GM21619 (cell line): ENCODE results near the gene TPSG1.
"Not testable (repeated sequence)": the region's sequence is repeated elsewhere in the genome, so short reads cannot be mapped to it uniquely, and the experiment has no call there.

Source experiments
- ATAC-seq: cut with Tn5 transposase; IDR thresholded peaks from one replicate; pipeline ENCODE4 v1.9.1; 2021; ENCODE audit not compliant: unreplicated experiment

TPSG1 gene

GRCh38 chr16:1225051-1225451 lies at the start of gene TPSG1:
TPSG1 (minus strand) TSS chr16:1225268; CDS start chr16:1225252, 16 bp downstream.
- ATAC-seq = no peak

GRCh38 chr16:1274767-1275166 lies 49.7 kb upstream of the TPSG1 start:
- ATAC-seq = no peak

GRCh38 chr16:1273816-1274215 lies 48.7 kb upstream of the TPSG1 start:
- ATAC-seq = no peak

GRCh38 chr16:1272453-1273198 lies 47.6 kb upstream of the TPSG1 start:
- no peak for ATAC-seq

- ATAC-seq = not testable (repeated sequence)
Measured at GRCh38 chr16:1271724-1272413, 46.8 kb upstream of the TPSG1 start.

GRCh38 chr16:1271380-1271723 lies 46.3 kb upstream of the TPSG1 start:
- ATAC-seq = no peak

GRCh38 chr16:1269418-1269817 lies 44.4 kb upstream of the TPSG1 start:
- not testable (repeated sequence) for ATAC-seq

- no peak for ATAC-seq
Measured at GRCh38 chr16:1265826-1266225, 40.8 kb upstream of the TPSG1 start.

- no peak for ATAC-seq
Measured at GRCh38 chr16:1265090-1265630, 40.1 kb upstream of the TPSG1 start.

- no peak for ATAC-seq
Measured at GRCh38 chr16:1264345-1265089, 39.4 kb upstream of the TPSG1 start.

GRCh38 chr16:1263591-1264344 lies 38.7 kb upstream of the TPSG1 start:
- ATAC-seq = no peak

GRCh38 chr16:1262846-1263221 lies 37.8 kb upstream of the TPSG1 start:
- ATAC-seq = no peak

GRCh38 chr16:1262210-1262845 lies 37.3 kb upstream of the TPSG1 start:
- ATAC-seq = no peak

- no peak for ATAC-seq
Measured at GRCh38 chr16:1261131-1261892, 36.2 kb upstream of the TPSG1 start.

- ATAC-seq = no peak
Measured at GRCh38 chr16:1260101-1260680, 35.1 kb upstream of the TPSG1 start.

- ATAC-seq = no peak
Measured at GRCh38 chr16:1259760-1260068, 34.6 kb upstream of the TPSG1 start.

GRCh38 chr16:1258906-1259759 lies 34.1 kb upstream of the TPSG1 start:
- ATAC-seq = no peak

- ATAC-seq = no peak
Measured at GRCh38 chr16:1258225-1258600, 33.1 kb upstream of the TPSG1 start.
